Measurements from ENCODE around the gene ERCC6L2. TPM values are rescaled to one million over a fixed set of nuclear protein-coding genes. Genes with fewer than 3 reads are reported as not detected.

ERCC6L2 gene
- total and polyA plus RNA-seq, 2 experiments from 2014 or later, result 33.5 to 80.6 TPM

DNA sequence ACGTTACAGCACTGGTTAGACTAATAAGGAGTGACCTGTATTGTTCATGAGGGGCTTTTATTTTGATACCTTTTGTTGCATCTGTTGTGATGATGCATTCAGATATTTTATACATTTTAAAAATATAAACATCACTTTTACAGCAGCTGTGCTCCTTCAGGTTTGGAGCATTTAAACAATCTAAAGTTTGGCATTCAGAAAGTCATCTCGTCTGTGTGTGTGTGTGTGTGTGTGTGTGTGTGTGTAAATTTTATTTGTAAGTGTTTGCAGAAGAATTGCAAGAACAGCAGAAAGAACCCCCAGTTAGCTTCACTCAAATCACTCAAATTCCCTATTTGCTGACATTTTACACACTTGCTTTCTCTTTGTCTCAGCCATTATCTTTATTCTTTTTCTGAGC, 87.4 kb downstream of the ERCC6L2 start:
- Histone ChIP-seq H3K27me3 (ENCODE audit: insufficient read depth) (no peaks in the 10 kb centered on the region), H3K27ac (ENCODE audit: low read depth) (no peak overlapping the region), H3K4me2 (no peak overlapping the region), H3K79me2 (replicated peaks; ENCODE audit: insufficient read depth) (no peaks in the 10 kb centered on the region), H2AFZ (no peak overlapping the region), H3K36me3 (ENCODE audit: insufficient read depth) (peaks cover 6% of the 10 kb centered on the region; the same call in 1 of the 2 replicates), H3K4me3 (no peak overlapping the region), H3K9me2 (ENCODE audit: insufficient read depth) (no peaks in the 10 kb centered on the region), H3K4me1 (ENCODE audit: insufficient read depth) (no peaks in the 10 kb centered on the region), H4K20me1 (replicated peaks; ENCODE audit: insufficient read depth) (no peaks in the 10 kb centered on the region), H3F3A (replicated peaks; ENCODE audit: low read depth) (no peaks in the 10 kb centered on the region)
- Mint-ChIP-seq H3K36me3 (ENCODE audit: low read depth) (peaks cover 30% of the 10 kb centered on the region), H3K9me3 (peaks cover 6% of the 10 kb centered on the region; the same call in 1 of the 3 replicates), H3K27ac (no peak overlapping the region), H3K4me3 (no peak overlapping the region), H3K4me1 (no peaks in the 10 kb centered on the region), H3K27me3 (ENCODE audit: insufficient read depth, low read depth, poor library complexity) (no peaks in the 10 kb centered on the region)
- ATAC-seq (no peak), DNase-seq (ENCODE audit: low spot score) (no peak)
- TF ChIP-seq POLR2AphosphoS5 (IDR thresholded peaks at IDR 0.05; ENCODE audit: low read depth) (no peak), NANOG (IDR thresholded peaks at IDR 0.05; ENCODE audit: borderline replicate concordance) (no peak), EZH2 (IDR thresholded peaks at IDR 0.05; ENCODE audit: low read depth, unreplicated experiment) (no peak)

DNA sequence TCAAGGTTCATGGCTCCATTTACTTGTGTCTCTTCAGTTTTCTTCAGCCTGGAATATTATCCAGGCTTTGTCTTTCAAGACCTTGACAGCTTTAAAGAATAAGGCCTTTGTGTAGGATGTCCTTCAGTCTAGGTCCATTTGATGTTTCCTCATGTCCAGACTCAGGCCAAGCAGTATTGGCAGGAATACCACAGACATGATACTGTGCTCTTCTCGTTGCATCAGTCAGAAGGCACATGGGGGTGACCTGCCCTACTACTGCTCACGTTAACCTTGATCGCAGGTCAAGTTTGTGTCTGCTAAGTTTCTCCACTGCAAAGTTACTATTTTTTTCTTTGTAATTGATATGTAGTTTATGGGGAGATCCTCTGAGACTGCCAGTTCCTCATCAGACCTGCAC, 88.2 kb downstream of the ERCC6L2 start:
- no peak for ATAC-seq
- H3K36me3 ChIP-seq (ENCODE audit: insufficient read depth), result no peaks in the 10 kb centered on the region

More for the DNA sequence above, 88.2 kb downstream of the ERCC6L2 start:
- Histone ChIP-seq H3K27ac (ENCODE audit: low read depth) (no peak overlapping the region), H4K20me1 (replicated peaks; ENCODE audit: insufficient read depth) (no peaks in the 10 kb centered on the region), H3K4me3 (no peak overlapping the region), H3F3A (replicated peaks; ENCODE audit: low read depth) (no peaks in the 10 kb centered on the region), H3K9me2 (ENCODE audit: insufficient read depth) (no peaks in the 10 kb centered on the region), H2AFZ (no peak overlapping the region), H3K79me2 (replicated peaks; ENCODE audit: insufficient read depth) (no peaks in the 10 kb centered on the region), H3K27me3 (ENCODE audit: insufficient read depth) (no peaks in the 10 kb centered on the region), H3K4me2 (no peak overlapping the region), H3K4me1 (ENCODE audit: insufficient read depth) (no peaks in the 10 kb centered on the region)
- DNase-seq (ENCODE audit: low spot score), result no peak
- Mint-ChIP-seq H3K4me1 (no peaks in the 10 kb centered on the region), H3K27me3 (ENCODE audit: insufficient read depth, low read depth, poor library complexity) (no peaks in the 10 kb centered on the region), H3K36me3 (ENCODE audit: low read depth) (peaks cover 23% of the 10 kb centered on the region), H3K4me3 (no peak overlapping the region), H3K9me3 (0 out of 3 replicates have a peak, but pooled peaks cover under 1% of the 10 kb centered on the region), H3K27ac (no peak overlapping the region)
- TF ChIP-seq EZH2phosphoT487 (IDR thresholded peaks at IDR 0.05; ENCODE audit: unreplicated experiment) (no peak), ZNF114 (CRISPR knock-in tag; IDR thresholded peaks at IDR 0.05) (no peak), POLR2AphosphoS5 (IDR thresholded peaks at IDR 0.05; ENCODE audit: low read depth) (no peak), JUNB (IDR thresholded peaks at IDR 0.05; ENCODE audit: unreplicated experiment) (no peak), NANOG (IDR thresholded peaks at IDR 0.05; ENCODE audit: borderline replicate concordance) (no peak), ZNF331 (CRISPR knock-in tag; IDR thresholded peaks at IDR 0.05; ENCODE audit: low read depth) (no peak), EZH2 (IDR thresholded peaks at IDR 0.05; ENCODE audit: low read depth, unreplicated experiment) (no peak), CREB1 (CRISPR knock-in tag; IDR thresholded peaks at IDR 0.05; ENCODE audit: low read depth) (no peak)
- TF ChIP-seq, protein P1, sequence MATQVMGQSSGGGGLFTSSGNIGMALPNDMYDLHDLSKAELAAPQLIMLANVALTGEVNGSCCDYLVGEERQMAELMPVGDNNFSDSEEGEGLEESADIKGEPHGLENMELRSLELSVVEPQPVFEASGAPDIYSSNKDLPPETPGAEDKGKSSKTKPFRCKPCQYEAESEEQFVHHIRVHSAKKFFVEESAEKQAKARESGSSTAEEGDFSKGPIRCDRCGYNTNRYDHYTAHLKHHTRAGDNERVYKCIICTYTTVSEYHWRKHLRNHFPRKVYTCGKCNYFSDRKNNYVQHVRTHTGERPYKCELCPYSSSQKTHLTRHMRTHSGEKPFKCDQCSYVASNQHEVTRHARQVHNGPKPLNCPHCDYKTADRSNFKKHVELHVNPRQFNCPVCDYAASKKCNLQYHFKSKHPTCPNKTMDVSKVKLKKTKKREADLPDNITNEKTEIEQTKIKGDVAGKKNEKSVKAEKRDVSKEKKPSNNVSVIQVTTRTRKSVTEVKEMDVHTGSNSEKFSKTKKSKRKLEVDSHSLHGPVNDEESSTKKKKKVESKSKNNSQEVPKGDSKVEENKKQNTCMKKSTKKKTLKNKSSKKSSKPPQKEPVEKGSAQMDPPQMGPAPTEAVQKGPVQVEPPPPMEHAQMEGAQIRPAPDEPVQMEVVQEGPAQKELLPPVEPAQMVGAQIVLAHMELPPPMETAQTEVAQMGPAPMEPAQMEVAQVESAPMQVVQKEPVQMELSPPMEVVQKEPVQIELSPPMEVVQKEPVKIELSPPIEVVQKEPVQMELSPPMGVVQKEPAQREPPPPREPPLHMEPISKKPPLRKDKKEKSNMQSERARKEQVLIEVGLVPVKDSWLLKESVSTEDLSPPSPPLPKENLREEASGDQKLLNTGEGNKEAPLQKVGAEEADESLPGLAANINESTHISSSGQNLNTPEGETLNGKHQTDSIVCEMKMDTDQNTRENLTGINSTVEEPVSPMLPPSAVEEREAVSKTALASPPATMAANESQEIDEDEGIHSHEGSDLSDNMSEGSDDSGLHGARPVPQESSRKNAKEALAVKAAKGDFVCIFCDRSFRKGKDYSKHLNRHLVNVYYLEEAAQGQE (IDR thresholded peaks at IDR 0.05; ENCODE audit: unreplicated experiment), result no peak
- TF ChIP-seq, protein P2, sequence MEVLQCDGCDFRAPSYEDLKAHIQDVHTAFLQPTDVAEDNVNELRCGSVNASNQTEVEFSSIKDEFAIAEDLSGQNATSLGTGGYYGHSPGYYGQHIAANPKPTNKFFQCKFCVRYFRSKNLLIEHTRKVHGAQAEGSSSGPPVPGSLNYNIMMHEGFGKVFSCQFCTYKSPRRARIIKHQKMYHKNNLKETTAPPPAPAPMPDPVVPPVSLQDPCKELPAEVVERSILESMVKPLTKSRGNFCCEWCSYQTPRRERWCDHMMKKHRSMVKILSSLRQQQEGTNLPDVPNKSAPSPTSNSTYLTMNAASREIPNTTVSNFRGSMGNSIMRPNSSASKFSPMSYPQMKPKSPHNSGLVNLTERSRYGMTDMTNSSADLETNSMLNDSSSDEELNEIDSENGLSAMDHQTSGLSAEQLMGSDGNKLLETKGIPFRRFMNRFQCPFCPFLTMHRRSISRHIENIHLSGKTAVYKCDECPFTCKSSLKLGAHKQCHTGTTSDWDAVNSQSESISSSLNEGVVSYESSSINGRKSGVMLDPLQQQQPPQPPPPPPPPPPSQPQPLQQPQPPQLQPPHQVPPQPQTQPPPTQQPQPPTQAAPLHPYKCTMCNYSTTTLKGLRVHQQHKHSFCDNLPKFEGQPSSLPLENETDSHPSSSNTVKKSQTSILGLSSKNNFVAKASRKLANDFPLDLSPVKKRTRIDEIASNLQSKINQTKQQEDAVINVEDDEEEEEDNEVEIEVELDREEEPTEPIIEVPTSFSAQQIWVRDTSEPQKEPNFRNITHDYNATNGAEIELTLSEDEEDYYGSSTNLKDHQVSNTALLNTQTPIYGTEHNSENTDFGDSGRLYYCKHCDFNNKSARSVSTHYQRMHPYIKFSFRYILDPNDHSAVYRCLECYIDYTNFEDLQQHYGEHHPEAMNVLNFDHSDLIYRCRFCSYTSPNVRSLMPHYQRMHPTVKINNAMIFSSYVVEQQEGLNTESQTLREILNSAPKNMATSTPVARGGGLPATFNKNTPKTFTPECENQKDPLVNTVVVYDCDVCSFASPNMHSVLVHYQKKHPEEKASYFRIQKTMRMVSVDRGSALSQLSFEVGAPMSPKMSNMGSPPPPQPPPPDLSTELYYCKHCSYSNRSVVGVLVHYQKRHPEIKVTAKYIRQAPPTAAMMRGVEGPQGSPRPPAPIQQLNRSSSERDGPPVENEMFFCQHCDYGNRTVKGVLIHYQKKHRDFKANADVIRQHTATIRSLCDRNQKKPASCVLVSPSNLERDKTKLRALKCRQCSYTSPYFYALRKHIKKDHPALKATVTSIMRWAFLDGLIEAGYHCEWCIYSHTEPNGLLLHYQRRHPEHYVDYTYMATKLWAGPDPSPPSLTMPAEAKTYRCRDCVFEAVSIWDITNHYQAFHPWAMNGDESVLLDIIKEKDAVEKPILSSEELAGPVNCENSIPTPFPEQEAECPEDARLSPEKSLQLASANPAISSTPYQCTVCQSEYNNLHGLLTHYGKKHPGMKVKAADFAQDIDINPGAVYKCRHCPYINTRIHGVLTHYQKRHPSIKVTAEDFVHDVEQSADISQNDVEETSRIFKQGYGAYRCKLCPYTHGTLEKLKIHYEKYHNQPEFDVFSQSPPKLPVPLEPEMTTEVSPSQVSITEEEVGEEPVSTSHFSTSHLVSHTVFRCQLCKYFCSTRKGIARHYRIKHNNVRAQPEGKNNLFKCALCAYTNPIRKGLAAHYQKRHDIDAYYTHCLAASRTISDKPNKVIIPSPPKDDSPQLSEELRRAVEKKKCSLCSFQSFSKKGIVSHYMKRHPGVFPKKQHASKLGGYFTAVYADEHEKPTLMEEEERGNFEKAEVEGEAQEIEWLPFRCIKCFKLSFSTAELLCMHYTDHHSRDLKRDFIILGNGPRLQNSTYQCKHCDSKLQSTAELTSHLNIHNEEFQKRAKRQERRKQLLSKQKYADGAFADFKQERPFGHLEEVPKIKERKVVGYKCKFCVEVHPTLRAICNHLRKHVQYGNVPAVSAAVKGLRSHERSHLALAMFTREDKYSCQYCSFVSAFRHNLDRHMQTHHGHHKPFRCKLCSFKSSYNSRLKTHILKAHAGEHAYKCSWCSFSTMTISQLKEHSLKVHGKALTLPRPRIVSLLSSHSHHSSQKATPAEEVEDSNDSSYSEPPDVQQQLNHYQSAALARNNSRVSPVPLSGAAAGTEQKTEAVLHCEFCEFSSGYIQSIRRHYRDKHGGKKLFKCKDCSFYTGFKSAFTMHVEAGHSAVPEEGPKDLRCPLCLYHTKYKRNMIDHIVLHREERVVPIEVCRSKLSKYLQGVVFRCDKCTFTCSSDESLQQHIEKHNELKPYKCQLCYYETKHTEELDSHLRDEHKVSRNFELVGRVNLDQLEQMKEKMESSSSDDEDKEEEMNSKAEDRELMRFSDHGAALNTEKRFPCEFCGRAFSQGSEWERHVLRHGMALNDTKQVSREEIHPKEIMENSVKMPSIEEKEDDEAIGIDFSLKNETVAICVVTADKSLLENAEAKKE (CRISPR knock-in tag; IDR thresholded peaks at IDR 0.05), result no peak
- TF ChIP-seq, protein P3, sequence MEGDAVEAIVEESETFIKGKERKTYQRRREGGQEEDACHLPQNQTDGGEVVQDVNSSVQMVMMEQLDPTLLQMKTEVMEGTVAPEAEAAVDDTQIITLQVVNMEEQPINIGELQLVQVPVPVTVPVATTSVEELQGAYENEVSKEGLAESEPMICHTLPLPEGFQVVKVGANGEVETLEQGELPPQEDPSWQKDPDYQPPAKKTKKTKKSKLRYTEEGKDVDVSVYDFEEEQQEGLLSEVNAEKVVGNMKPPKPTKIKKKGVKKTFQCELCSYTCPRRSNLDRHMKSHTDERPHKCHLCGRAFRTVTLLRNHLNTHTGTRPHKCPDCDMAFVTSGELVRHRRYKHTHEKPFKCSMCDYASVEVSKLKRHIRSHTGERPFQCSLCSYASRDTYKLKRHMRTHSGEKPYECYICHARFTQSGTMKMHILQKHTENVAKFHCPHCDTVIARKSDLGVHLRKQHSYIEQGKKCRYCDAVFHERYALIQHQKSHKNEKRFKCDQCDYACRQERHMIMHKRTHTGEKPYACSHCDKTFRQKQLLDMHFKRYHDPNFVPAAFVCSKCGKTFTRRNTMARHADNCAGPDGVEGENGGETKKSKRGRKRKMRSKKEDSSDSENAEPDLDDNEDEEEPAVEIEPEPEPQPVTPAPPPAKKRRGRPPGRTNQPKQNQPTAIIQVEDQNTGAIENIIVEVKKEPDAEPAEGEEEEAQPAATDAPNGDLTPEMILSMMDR (conservative IDR thresholded peaks at IDR 0.05; ENCODE audit: low read depth in 2 of 2), result no peak
